Cardiac septum (tissue), 1 donor: Measurements from ENCODE around the gene PEPD. TPM values are rescaled to one million over a fixed set of nuclear protein-coding genes. Genes with fewer than 3 reads are reported as not detected.

Source experiments
- DNase-seq: peaks from one replicate; pipeline ENCODE4 v3.0.0-alpha.2; 2020; ENCODE audit warnings: low spot score
- intact Hi-C: fragments of 100-400 bp; cut with DNase I; formaldehyde crosslinking; loops from one replicate; pipeline ENCODE4 v1.14.0; 2022
- total RNA-seq: library from RNA; stranded (reverse); fragmentation: NEBNext Ultra II Directional; extraction: Animal tissue kit (Norgen Biotek cat#: 25700); gene quantifications from one replicate; pipeline ENCODE4 v1.2.1, GENCODE V29; 2021
- donor health status: DM: no; HTN: no; CAD: no.

The PEPD gene
- total RNA-seq, 1 donor from 2014 or later = 30.1 TPM

DNA sequence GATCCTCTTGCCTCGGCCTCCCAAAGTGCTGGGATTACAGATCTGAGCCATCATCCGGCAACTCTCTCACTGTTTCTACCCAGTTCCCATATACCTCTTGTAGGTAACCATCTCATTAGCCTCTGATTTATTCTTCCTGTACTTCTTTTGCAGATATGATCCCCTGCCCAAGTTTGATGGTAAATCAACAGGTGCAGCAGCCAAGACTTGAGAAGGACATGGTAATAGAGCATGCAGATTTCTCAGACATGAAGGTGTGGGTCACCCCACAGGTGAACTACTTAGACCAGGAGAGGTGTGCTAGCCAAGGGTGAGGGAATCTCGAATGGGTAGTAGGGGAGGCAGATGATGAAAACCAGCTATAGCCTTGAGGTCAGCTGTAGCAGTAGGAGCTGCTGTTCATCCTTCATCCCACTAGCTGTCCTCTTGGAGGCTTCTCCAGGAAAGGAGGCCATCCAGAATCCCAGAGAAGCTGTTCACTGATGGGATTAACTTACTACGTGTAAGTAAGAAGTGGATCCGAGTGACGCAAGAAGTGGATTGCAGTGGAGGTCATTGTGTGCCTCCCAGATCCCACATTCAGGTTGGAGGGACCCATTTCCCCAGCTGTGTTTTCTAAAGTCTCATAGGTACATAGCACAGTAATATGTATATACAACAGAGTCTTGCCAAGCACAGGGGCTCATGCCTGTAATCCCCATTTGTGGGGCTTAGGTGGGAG is 158.9 kb downstream of the PEPD start:
- intact Hi-C loops = no loop called here

DNA sequence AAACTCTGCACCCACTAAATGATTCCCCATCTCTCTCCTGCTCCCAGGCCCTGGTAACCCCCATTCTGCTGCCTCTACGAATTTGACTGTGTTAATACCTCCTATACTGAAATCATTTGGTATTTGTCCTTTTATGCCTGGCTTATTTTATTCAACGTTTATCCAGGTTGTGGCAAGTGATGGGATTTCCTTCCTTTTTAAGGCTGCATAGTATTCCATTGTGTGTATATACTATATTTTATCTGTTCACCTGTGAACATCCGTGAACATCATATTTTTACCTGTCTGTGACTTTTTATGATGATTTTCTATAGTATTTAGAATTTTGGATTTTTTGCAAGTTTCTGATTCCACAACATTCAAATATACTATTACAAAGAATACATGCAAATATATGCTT is 162.0 kb downstream of the PEPD start:
- no peak for DNase-seq
- intact Hi-C loops = no loop called here

More for the DNA sequence above, 158.9 kb downstream of the PEPD start:
- DNase-seq = no peak

DNA sequence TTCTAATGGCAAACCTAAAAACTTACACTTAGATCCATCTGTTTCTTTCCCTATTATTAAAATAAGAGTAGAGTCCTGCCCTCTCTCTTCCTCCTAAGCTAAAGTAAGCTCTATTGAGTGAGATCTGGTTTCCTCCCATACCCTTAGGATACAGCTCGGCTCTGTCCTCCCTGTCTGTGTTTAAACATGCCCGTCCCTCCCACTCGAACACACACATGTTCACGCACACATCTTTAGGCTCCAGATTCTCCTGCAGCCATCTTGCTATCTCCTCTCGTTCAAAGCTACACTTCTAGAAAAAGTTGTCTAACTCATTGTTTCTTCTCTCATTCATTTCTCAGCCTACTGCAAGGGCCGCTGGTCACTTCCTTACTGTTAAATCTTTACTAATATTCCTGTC is 163.2 kb downstream of the PEPD start:
- DNase-seq = no peak
- intact Hi-C loops = no loop called here

DNA sequence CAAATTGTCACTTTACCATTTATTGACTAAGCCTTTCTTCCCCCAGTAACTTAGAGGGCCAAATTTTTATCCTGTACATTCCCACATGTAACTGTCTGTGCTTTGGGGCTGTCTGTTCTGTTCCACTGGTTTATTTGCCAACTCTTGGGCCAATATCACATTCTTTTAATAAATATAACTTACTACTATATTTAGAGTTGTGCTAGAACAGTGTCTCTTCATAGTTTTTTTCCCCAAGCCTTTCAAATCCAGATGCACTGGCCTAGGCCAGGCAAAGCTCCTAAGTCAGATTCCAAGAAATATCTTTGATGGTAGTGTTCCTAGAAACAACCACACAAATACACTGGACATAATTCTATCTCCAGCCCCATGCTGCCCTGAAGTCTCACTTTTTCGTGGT is 164.0 kb downstream of the PEPD start:
- DNase-seq = no peak
- intact Hi-C loops = no loop called here

DNA sequence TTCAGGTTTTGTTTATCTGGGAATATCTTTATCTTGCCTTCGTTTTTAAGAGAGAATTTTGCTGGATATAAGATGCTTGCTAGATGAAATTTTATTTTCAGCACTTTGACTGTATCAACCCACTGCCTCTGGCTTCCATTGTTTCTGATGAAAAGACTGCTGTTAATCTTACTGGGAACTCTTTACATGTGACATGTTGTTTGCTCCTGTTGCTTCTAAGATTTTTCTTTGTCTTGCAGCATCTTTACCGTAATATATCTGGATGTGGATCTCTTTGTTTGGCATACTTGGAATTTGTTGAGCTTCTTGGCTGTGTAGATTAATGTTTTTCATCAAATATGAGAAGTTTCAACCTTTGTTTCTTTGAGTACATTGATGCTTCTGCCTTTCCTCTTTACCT is 166.1 kb downstream of the PEPD start:
- no peak for DNase-seq
- intact Hi-C loops = no loop called here

DNA sequence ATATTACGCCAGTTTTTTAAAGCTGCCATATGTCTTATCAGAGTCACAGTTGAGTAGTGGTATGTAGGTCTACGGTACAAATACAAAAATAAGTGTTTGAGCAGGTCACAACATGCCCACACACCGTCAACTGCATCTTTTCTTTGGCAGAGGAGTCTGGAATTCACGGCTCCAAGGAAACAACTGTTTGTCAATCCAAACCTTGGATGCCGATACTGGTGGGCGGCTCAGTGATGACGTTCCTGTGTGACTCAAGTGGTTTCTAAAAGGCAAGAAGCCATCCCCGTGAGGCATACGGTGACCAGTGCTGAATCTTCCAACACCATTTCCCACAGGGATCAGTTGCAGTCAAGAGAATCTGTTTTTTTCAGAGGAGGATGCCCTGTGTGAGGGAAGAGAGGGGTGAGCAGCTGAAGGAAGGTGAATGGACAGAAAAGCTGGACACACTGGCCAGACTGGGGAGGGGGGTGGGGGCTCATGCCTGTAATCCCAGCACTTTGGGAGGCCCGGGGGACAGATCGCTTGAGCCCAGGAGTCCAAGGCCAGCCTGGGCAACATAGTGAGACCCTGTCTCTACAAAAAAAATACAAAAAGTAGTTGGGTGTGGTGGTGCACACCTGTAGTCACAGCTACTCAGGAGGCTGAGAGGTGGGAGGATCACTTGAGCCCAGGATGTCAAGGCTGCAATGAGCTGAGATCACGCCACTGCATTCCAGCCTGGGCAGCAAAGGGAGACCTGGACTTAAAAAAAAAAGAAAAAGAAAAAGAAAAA is 170.9 kb downstream of the PEPD start:
- no peak for DNase-seq
- intact Hi-C loops = no loop called here

DNA sequence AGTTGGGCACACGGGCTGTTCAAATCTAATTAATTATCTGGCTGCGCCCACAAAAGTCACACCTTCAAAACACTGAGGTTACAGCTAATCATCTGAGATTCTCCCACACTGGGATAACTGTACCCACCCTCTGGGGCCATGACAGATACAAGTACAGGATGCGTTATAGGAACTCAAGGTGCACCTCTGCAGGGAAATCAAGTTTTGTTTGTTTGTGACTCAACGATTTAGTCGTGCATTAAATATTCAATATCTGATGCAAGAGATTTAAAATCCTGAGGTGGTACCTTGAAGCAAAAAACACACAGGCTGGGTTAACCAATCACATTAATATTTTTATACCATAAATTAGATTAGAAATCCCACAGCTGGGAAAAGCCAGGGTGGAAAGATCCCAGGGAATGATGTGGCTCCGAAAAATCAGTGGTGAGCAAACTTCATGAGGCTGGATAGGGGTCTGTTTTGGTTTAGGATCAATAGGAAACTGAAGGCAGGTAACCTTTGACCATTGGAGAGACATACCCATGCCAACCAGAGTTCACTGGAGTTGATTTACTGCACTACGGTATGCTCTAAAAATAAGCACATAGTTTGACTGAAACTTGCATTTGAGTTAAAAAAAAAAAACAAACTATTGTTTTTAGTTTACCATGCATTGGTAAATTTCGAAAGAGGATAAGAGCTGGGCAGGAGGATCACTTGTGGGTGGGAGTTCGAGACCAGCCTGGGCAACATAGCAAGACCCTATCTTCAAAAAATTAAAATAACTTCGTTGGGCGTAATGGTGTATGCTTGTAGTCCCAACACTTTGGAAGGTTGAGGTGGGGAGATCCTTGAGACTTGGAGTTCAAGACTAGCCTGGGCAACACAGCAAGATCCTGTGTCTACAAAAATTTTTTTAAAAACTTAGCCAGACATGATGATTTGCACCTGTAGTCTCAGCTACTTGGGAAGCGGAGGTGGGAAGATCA is 172.0 kb downstream of the PEPD start:
- intact Hi-C loops = no loop called here
- DNase-seq = no peak

DNA sequence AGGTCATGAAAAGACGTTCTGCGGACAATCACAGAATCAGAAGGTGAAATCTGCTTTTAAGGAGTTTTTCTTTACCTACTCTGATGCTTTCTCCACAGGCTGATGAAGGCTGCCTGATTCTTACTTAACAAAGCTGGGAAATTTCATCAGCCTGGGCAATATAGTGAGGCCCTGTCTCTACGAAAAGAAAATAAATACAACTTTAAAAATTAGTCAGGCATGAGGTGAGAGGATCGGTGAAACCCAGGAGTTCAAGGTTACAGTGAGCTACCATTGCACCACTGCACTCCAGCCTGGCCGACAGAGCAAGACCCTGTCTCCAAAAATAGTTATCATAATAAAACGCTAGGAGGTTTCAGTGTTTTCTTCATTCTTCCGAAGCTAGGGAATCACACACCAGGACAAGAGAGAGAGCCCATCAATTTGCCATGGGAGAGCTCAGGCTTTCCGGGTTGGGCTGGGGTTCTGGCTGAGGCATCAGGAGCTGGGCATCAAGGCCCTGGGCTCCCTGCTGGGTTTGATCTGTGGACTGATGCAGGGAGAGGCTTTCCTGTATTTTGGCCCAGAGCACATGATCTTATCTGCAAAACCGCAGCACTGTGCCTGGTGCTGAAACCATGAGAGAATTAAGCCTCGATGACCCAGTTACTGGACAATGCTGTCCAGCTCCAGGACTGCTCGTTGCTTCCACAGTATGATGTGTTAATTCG is 173.1 kb downstream of the PEPD start:
- intact Hi-C loops = no loop called here
- DNase-seq = no peak

DNA sequence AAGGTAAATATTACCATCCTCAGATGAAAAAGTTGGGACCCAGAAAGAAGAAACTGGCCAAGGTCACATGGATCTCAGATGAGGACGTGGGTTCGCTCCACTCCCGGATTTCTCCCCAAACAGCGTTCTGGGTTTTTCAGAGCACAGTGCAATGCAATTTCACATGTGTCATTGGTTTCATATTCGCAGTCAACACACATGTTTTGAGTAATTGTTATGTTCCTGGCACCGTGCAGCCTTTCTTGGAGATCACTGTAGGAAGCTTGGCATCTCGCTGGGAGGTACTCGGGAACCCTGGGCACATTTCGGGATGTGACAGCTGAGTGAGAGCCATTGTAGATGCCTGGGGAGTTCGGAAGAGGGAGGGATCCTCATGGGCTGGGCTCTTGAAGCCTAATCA is 174.3 kb downstream of the PEPD start:
- no peak for DNase-seq
- intact Hi-C loops = no loop called here

DNA sequence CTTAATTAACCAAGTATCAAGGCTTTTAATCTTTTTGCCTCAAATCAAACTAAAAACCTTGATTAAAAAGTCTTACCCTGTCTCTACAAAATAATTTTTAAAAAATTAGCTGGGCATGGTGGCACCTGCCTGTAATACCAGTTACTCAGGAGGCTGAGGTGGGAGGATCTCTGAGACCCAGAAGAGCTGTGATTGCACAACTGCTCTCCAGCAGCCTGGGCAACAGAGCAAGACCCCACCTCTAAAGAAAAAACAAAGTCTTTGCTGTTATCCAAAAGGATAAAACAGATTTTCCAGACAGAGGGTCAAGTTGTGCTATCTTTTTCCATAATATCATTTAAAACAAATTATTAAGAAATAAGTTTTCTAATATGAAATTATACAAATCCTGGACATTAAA is 174.9 kb downstream of the PEPD start:
- DNase-seq = no peak
- intact Hi-C loops = no loop called here

DNA sequence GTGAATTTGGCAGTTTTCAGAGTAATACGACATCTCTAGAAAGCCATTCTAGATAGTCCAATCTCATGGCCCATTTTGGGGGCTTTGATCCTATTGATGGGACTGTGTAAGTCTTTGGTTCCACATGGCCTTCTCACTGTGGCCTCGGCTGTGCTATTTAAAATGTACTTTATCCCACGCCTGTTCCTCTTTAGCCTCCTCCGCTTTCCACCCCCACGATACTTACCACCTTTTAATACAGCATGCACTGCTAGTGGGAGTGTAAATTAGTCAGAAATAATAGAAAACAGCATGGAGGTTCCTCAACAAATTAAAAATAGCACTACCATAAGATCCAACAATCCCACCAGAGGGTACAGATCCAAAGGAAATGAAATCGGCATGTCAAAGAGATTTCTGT is 176.4 kb downstream of the PEPD start:
- no peak for DNase-seq
- intact Hi-C loops = no loop called here

DNA sequence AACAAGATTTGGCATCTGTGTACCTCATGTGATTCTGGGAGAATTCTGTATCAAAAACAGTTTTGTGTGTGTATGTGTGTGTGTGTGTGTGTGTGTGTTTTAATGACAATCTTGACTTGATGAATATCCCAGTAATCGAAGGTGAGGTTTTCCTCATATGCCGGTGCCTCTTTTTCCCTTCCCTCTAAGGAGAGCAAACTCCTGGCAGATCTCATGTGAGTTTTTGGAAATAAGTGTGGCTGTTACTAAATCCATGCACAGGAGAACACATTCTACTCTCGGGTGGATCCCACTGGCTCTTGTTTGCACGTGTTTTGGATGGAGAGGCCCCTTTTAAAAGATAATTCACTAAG is 177.0 kb downstream of the PEPD start:
- no peak for DNase-seq
- intact Hi-C loops = no loop called here

DNA sequence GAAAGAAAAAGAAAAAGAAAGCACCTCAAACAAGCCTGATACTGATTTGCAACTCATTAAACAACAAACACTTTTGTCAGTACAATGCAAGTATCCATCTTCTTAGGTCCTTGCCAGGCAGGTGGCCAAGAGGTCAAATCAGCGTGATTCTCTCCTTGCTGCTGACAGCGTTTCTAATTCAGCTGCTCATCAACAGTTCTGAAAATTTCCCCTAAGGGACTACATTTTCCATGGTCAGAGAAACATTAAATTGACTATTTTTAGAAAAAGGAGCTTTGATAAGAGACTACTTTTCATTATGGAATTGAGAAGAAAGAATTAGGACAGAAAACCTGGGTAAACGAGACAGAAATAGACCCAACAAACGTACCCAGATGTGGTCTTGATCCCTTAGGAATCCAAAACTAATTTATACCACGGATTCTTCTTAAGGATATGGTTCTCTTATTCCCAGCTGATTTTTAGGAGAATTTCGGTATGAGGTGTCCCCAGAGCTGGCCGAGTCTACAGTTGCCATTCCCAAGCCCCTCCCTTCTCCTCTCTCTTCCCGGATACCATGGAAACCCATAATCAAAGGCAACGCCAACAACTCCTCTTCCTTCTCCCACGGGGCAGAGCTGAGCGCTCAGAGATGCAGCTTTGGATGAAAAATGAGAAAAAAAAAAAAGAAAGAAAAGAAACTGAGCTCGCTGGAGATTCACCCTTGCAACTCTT is 177.6 kb downstream of the PEPD start:
- intact Hi-C loops = no loop called here
- no peak for DNase-seq

DNA sequence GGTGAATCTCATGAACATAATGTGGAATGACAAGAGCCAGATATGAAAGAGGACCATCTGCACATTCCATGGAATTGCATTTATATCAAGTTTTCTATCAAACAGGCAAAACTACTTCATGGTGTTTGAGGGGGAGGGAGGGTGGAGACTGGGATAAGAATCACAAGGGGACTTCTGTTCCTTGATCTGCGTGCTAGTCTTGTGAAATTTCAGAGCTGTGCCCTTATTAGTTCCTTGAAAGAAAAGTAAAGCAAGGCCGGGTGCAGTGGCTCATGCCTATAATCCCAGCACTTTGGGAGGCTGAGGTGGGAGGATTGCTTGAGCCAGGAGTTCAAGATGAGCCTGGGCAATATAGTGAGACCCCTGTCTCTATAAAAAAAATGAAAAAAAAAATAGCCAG is 178.3 kb downstream of the PEPD start:
- no peak for DNase-seq
- intact Hi-C loops = no loop called here

DNA sequence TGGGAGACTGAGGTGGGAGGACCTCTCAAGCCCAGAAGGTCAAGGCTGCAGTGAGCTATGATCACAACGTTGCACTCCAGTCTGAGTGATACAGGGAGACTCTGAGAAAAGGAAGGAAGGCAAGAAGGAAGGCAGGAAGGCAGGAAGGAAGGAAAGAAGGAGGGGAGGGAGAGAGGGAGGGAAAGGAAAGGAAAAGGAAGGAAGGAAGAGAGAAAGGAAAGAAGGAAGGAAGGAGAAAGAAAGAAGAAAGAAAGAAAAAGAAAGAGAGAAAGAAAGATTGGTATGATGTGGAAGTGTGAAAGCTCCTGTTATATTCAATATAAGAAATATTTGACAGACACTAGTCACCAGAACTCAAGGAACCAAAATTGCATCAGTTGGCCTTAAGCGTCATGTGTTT is 180.6 kb downstream of the PEPD start:
- intact Hi-C loops = no loop called here
- no peak for DNase-seq

DNA sequence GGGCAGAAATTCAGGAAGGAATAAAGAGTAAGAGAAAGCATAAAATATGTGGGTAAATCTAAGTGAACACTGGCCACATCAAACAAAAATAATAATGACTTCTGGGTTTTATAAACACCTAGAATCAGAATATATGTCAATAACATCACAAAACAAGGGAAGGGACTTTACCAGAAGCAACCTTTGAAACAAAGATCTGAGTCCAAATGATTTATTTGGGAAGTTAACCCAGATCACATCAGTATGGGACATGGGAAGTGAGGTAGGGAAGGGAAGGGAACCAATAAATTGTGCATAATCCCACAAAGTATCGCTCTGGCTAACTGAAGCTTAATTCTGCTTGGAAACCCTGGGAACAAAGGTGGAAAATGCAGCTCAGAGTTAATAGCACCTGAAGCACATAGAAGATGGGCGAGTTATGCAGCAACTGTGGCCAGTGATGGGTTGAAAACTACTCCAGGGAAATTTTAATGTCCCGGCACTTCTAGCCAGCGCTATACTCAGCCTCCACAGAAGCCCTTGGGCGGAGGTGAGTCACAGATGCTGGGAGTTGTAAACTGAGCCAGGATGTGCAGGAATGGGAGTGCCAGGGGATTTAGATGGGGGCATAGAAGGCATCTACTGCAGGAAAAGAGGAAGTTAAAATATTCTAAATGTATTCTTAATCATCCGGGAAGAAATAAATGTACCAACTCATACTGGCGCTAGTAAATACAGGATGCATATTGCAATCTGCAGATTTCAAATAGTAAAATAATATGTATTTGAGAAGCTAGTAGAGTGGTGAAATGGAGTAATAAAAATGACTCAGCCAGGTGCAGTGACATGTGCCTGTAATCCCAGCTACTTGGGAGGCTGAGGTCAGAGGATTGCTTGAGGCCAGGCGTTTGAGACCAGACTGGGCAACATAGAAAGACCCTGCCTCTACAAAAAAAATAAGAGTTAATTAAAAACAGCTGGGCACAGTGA is 182.3 kb downstream of the PEPD start:
- intact Hi-C loops = no loop called here
- DNase-seq = no peak
